GM23248 (cell line): ENCODE data around the gene YIPF1.

Source experiments
- EZH2 ChIP-seq: fragments of 200-600 bp; sonication (generic); IDR thresholded peaks from 2 replicates; pipeline ENCODE4 v1.6.1; 2018; ENCODE audit warnings: antibody characterized with exemption, mild to moderate bottlenecking; ENCODE audit not compliant: insufficient read depth, poor library complexity, severe bottlenecking
- EZH2phosphoT487 ChIP-seq: fragments of 200-600 bp; sonication (generic); IDR thresholded peaks from 2 replicates; pipeline ENCODE4 v1.6.1; 2018; ENCODE audit warnings: antibody characterized with exemption, moderate library complexity, mild to moderate bottlenecking, low read depth; ENCODE audit not compliant: insufficient read depth

DNA sequence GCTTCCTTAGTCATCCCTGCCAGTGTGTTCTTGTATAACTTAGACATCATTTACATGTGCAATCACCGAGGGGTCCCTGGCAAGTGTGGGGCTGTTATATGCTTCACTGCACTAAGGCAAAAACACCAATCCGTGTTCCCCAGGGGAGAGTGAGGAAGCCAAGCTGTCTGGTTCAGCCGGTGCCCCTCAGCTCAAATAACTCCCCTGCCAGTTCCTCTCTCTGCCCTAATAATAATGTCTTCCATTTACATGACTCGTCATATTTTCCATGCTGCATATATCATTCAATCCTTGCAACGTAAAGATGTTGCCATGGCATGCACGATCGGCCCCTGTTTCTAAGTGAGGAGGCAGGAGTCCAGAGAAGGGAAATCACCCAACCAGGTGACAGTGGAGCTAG, 27.1 kb downstream of the YIPF1 start:
- TF ChIP-seq EZH2phosphoT487: no peak
- TF ChIP-seq EZH2: no peak
